Loucy (cell line): ENCODE measurements around the gene CNOT4.

Experiments
- H2AFZ ChIP-seq: fragments of 200-600 bp; sonication (generic); 2 replicates; pipeline ENCODE4 v1.6.0; 2016; ENCODE audit warnings: antibody characterized with exemption, mild to moderate bottlenecking, low read length, moderate library complexity
- H3F3A ChIP-seq: fragments of 200-600 bp; 2 replicates; pipeline ENCODE4 v1.6.0; 2016; ENCODE audit warnings: antibody characterized with exemption, low read depth, mild to moderate bottlenecking
- H3K27me3 ChIP-seq: fragments of 200-600 bp; sonication (generic); 2 replicates; pipeline ENCODE4 v1.6.1; 2014; ENCODE audit warnings: low read length, mild to moderate bottlenecking; ENCODE audit not compliant: insufficient read depth, poor library complexity, severe bottlenecking
- H3K36me3 ChIP-seq: fragments of 200-600 bp; sonication (generic); 2 replicates; pipeline ENCODE4 v1.6.1; 2016; ENCODE audit warnings: low read length; ENCODE audit not compliant: insufficient read depth
- H3K4me1 ChIP-seq: fragments of 200-600 bp; sonication (generic); 2 replicates; pipeline ENCODE4 v1.5.1; 2014; ENCODE audit warnings: low read length, mild to moderate bottlenecking; ENCODE audit not compliant: insufficient read depth, poor library complexity, severe bottlenecking
- H3K4me2 ChIP-seq: fragments of 200-600 bp; sonication (generic); 2 replicates; pipeline ENCODE4 v1.6.0; 2014; ENCODE audit warnings: antibody characterized with exemption, low read length, low read depth, mild to moderate bottlenecking; ENCODE audit not compliant: poor library complexity, severe bottlenecking
- H3K4me3 ChIP-seq: fragments of 200-600 bp; sonication (generic); 2 replicates; pipeline ENCODE4 v1.5.1; 2014; ENCODE audit warnings: low read length, mild to moderate bottlenecking, mixed read lengths; ENCODE audit not compliant: poor library complexity, severe bottlenecking
- H3K79me2 ChIP-seq: fragments of 200-600 bp; sonication (generic); 2 replicates; pipeline ENCODE4 v1.6.1; 2014; ENCODE audit warnings: low read length; ENCODE audit not compliant: insufficient read depth
- H3K9ac ChIP-seq: fragments of 200-600 bp; sonication (generic); 2 replicates; pipeline ENCODE4 v1.6.0; 2014; ENCODE audit warnings: mild to moderate bottlenecking, low read depth, low read length, moderate library complexity; ENCODE audit not compliant: poor library complexity, severe bottlenecking
- H3K9me2 ChIP-seq: fragments of 200-600 bp; sonication (generic); replicated peaks from 2 replicates; pipeline ENCODE4 v1.6.1; 2016; ENCODE audit warnings: low read depth, low read length, mixed read lengths
- H3K9me3 ChIP-seq: fragments of 200-600 bp; sonication (generic); 2 replicates; pipeline ENCODE4 v1.6.1; 2014; ENCODE audit warnings: mild to moderate bottlenecking, antibody characterized with exemption, low read length, low read depth; ENCODE audit not compliant: insufficient read depth
- H4K20me1 ChIP-seq: fragments of 200-600 bp; sonication (generic); 2 replicates; pipeline ENCODE4 v1.6.0; 2014; ENCODE audit warnings: antibody characterized with exemption, low read length, mild to moderate bottlenecking; ENCODE audit not compliant: insufficient read depth, poor library complexity, severe bottlenecking
- EZH2phosphoT487 ChIP-seq: fragments of 200-600 bp; IDR thresholded peaks from 2 replicates; pipeline ENCODE4 v1.6.1; 2018; ENCODE audit warnings: antibody characterized with exemption, mild to moderate bottlenecking, moderate library complexity, borderline replicate concordance
- TF ChIP-seq, protein P1 (sequence below): fragments of 200-600 bp; sonication (generic); conservative IDR thresholded peaks from 2 replicates; pipeline ENCODE4 v1.5.1; 2014; ENCODE audit warnings: mild to moderate bottlenecking, antibody characterized with exemption, low read length

Gene CNOT4

DNA sequence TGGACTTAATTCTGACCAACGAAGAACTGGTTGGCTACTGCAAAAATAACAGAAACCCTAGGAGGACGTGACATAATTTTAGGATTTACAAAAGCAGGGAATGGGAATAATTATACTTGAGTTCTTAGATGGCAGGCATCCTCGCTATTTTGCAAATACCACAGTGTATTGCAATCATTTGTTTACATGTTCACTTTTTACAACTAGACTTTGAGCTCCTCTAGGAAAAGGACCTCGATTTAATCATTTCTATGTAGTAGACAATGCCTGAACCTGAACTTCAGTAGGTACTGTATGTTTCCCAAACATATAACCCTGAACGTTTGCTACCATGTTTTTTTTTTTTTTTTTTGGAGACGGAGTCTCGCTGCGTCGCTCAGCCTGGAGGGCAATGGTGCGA, 137.7 kb downstream of the CNOT4 start:
- no peak overlapping the region for H3K4me2 ChIP-seq
- H3K27me3 ChIP-seq = no peaks in the 10 kb centered on the region
- no peaks in the 10 kb centered on the region for H3K36me3 ChIP-seq
- no peaks in the 10 kb centered on the region for H3K9me3 ChIP-seq
- no peaks in the 10 kb centered on the region for H3K9me2 ChIP-seq
- H2AFZ ChIP-seq = no peak overlapping the region
- no peaks in the 10 kb centered on the region for H4K20me1 ChIP-seq
- H3F3A ChIP-seq = no peaks in the 10 kb centered on the region
- no peak overlapping the region for H3K4me3 ChIP-seq
- TF ChIP-seq, protein P1, sequence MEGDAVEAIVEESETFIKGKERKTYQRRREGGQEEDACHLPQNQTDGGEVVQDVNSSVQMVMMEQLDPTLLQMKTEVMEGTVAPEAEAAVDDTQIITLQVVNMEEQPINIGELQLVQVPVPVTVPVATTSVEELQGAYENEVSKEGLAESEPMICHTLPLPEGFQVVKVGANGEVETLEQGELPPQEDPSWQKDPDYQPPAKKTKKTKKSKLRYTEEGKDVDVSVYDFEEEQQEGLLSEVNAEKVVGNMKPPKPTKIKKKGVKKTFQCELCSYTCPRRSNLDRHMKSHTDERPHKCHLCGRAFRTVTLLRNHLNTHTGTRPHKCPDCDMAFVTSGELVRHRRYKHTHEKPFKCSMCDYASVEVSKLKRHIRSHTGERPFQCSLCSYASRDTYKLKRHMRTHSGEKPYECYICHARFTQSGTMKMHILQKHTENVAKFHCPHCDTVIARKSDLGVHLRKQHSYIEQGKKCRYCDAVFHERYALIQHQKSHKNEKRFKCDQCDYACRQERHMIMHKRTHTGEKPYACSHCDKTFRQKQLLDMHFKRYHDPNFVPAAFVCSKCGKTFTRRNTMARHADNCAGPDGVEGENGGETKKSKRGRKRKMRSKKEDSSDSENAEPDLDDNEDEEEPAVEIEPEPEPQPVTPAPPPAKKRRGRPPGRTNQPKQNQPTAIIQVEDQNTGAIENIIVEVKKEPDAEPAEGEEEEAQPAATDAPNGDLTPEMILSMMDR = no peak
- no peak for TF ChIP-seq EZH2phosphoT487
- H3K79me2 ChIP-seq = no peaks in the 10 kb centered on the region
- H3K4me1 ChIP-seq = no peaks in the 10 kb centered on the region
- no peak overlapping the region for H3K9ac ChIP-seq

- H3K9me2 ChIP-seq = no peaks in the 10 kb centered on the region
- TF ChIP-seq EZH2phosphoT487 = no peak
- TF ChIP-seq, protein P1 = no peak
- no peaks in the 10 kb centered on the region for H3K36me3 ChIP-seq
- H3K27me3 ChIP-seq = no peaks in the 10 kb centered on the region
- H3K4me3 ChIP-seq = no peak overlapping the region
- no peaks in the 10 kb centered on the region for H3K9me3 ChIP-seq
- H3F3A ChIP-seq = no peaks in the 10 kb centered on the region
- H3K4me1 ChIP-seq = no peaks in the 10 kb centered on the region
- no peaks in the 10 kb centered on the region for H4K20me1 ChIP-seq
- H2AFZ ChIP-seq = no peak overlapping the region
- no peak overlapping the region for H3K4me2 ChIP-seq
- H3K9ac ChIP-seq = no peak overlapping the region
- H3K79me2 ChIP-seq = no peaks in the 10 kb centered on the region
Measured at GRCh38 chr7:135370656-135371055, 139.2 kb downstream of the CNOT4 start.

DNA sequence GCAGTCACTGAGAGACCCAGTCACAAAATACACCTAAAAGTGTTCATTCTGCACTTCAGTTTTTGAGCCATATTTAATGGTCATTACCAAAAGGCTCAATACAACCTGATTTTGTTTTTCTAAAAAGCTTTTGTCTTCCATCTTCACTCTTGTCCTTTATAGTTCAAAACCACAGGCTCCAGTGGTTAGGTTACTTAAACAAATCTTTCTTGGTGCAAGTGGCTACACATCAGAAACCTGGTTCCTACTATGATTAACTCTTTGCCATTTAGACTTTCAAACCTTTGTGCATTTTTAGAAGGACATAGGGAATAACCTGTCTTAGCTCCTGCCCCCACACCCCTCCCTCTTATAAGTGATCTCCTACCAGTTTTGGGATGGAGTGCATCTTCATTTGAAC, 140.5 kb downstream of the CNOT4 start:
- Histone ChIP-seq H3K9me2 (no peaks in the 10 kb centered on the region), H3K79me2 (no peaks in the 10 kb centered on the region), H3K4me2 (no peak overlapping the region), H3K36me3 (no peaks in the 10 kb centered on the region), H3K4me3 (no peak overlapping the region), H3K27me3 (no peaks in the 10 kb centered on the region), H2AFZ (no peak overlapping the region), H3K9me3 (no peaks in the 10 kb centered on the region), H4K20me1 (no peaks in the 10 kb centered on the region), H3F3A (no peaks in the 10 kb centered on the region), H3K9ac (no peak overlapping the region), H3K4me1 (no peaks in the 10 kb centered on the region)
- no peak for TF ChIP-seq EZH2phosphoT487
- TF ChIP-seq, protein P1 = no peak
